Caki2 (cell line): ENCODE results near the gene LSM14B. TPM values are rescaled to one million over a fixed set of nuclear protein-coding genes. Genes with fewer than 3 reads are reported as not detected.

Experiments used
- DNase-seq: peaks from one replicate; pipeline ENCODE4 v3.0.0-alpha.2; 2015; ENCODE audit warnings: low read depth
- in situ Hi-C: cut with HindIII; loops from 2 replicates; pipeline ENCODE4 v1.10.0; 2016; ENCODE audit warnings: low sequenced_read_pairs, low pct_unique_long_range_greater_than_20kb, mixed read lengths
- total RNA-seq: library from RNA; depleted of rRNA; stranded (reverse); fragments of >200 nt; shearing (Covaris generic); gene quantifications from 2 replicates; pipeline ENCODE4 v1.2.3, GENCODE V29; 2014; ENCODE audit warnings: low replicate concordance

The LSM14B gene
- total RNA-seq, 1 experiment from 2014 or later = 57.4 TPM

DNA sequence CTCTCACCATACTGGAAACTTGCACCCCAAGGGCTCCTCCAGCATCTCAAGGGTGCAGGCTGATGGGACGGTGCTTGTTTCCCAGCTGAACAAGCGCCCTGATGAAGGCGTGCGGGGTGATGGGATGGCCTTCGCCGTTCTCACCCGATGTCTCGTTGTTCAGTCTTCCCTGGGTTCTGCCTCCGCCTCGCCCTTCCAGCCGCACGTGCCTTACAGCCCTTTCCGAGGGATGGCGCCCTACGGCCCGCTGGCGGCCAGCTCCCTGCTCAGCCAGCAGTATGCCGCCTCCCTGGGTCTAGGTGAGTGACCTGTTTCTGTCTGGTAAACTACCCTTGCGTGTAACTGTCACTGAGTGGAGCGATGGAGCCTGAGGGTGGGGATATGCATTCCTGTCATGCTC is 3.9 kb downstream of the LSM14B start:
- DNase-seq = no peak
- in situ Hi-C loops = no loop called here

DNA sequence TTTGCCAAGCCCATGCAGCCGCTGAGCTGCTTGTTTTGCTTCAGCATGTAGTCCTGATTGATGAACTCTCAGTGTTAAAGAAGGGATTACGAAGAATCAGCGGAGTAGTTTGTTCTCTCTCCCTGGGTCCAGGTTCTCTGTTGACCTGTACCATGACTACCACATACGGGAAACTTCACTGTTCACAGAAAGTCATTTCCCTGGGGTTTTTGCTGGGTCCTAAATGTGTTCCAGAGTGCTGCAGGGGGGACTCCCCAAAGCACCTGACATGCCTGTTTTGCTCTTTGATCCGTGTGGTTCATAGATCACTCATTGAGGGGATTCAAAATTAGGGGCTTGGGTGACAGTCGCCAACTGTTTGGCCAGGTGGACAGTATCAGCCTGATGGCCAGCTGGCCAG is 5.5 kb downstream of the LSM14B start:
- no peak for DNase-seq
- in situ Hi-C loops = no loop called here

DNA sequence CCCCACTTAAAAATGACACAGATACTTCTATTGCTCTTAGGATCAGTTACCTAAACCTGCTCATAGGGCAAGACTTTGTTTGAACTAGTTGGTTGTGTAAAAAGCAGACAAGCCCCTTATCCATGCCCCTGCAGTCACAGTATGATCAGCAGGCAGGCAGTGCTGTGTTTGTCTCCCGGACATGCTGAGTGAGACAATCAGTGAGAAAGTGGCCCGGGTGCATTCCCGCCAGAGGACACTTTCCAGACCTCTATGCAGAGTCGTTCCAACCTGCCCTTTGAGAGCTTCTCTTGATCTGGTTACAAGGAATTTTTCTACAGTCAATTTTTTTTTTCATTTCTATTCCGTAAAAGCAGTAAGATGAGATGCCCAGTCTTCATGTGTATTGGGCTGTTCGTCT is 6.2 kb downstream of the LSM14B start:
- DNase-seq = no peak
- in situ Hi-C loops = no loop called here

DNA sequence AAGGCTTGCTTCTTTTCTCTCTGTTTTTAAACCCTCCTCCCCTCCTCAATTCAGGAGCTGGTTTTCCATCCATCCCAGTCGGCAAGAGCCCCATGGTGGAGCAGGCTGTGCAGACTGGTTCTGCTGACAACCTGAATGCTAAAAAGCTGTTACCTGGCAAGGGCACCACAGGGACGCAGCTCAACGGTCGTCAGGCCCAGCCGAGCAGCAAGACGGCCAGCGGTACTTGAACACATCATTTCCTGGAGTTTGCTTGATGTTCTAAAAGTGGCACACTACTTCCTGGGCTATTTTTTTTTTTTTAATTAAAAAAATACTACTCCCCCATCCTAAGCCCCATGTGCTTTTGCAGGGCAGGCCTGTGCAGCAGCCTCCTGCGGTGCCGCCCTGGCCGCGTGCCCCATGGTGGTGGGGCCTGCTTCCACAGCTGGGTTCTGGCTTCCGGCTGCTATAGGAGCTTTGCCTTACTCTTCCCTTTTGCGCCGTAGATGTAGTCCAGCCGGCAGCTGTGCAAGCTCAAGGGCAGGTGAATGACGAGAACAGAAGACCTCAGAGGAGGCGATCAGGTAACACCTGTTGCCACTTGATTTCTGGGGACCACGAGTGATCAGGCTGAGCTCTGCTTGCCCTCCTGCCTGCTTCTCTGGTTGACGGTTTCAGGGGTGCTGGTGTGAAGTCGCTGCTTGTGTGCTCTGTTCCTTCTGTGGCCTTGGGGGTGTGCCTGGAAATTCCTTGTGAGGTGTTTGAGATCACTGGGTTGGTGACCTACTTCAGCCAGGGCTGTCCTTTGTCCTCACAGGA is 7.7 kb downstream of the LSM14B start:
- in situ Hi-C loops = no loop called here
- no peak for DNase-seq

DNA sequence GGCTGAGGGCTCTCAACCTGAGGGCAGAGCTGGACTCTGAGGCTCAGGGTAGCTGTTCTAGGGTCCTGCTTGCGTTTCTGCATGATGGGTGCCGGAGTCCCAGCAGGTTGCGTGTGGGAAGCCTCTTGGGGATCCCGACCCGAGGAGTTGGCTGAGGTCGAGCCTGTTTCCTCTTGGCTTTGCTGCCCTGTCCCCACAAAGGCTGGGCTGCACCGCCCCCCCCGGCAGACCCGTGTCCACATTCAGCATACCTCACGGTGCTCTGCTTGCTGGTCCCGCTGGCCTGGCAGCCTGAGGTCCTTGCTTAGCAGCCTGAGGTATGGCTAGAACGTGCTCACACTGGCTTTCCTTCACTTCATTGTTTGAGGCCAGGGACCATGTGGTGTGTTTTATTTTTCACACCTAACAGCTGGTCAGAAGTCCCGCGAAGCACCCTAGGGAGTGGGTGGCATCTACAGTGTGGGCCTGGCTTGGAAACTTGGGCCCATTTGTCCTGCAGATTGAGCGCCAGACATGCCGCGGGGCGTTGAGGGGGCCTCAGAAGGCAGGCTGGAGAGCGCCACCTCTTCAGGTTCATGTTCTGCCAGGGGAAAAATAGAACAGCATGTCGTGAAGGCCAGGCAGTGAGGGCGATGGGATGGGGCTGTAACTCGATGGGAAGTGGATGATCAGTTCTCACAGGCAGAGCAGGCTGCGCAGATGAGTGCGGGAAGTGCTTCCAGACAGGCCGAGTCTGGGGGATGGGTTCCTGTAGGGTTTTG is 9.5 kb downstream of the LSM14B start:
- in situ Hi-C loops = no loop called here
- DNase-seq = no peak

DNA sequence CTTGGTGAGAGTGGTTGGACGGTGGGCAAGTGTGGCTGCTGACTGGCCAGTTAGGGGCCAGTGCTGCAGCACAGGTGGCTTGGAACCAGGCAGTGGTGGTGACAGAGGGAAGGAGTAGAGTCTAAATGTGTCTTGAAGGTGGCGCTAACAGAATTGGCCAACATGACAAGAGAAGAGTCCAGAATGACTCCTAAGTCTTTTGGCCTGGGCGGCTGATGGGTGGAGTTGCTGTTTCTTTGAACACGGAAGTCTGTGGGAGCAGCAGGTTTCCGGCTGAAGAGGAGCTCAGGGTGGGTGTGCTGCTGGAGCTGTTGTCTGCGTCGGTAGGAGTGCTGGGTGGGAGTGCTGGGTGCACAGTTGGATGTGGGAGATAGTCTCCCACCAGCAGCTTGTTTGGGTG is 10.1 kb downstream of the LSM14B start:
- DNase-seq = no peak

DNA sequence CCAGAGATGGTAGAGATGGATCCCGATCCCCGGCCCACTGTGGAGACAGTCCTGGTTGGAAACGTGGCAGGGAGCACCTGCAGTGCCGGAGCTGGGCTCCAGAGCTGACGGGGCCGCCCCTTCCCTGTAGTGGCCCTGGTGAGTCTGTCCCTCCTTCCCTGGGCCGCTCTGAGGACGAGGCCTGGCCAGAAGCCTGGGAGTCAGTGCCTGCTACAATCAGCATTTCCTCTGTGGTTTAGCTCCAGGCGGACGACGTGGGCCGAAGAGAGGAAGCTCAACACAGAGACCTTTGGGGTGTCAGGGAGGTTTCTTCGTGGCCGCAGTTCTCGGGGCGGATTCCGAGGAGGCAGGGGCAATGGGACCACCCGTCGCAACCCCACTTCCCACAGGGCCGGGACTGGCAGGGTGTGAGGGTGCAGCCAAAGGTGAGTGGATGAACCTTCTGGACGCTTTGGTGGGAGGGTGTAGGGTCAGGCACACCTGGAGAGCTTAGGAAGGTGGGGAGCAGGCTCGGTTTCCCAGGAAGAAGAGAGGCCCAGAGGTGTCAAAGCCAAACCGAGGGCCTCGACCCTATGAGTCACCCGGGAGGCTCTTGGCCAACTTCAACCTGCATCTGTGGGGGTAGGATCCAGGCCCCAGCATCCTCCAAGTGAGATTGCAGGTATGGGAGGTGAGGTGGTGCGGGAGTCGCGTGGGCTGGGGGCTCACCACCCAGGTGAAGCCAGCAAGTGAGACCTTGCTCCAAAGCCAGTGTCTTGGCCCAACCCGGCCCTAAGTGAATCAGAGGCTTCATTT is 11.0 kb downstream of the LSM14B start:
- DNase-seq = no peak
- in situ Hi-C loops = no loop called here

More for the DNA sequence above, 10.1 kb downstream of the LSM14B start:
- in situ Hi-C loops = no loop called here

DNA sequence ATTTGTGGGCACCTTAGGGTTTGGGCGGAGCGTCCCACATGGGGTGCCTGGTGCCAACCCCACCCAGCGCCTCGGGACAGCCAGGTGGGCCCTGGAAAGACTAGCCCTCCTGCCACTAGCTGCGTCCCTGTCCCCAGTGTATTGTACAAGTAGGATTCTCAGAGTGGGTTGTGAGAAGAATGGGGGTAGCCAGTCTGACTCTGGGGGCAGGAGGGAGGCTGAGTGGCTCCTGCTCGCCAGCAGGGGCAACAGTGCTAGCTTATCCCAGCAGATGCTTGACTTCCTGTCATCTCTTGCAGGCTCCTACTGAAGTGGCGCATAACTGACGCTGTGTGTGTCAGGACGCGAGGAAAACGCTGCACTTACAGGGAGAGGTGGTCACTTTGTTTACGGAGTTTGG is 11.6 kb downstream of the LSM14B start:
- DNase-seq = no peak
- in situ Hi-C loops = no loop called here

DNA sequence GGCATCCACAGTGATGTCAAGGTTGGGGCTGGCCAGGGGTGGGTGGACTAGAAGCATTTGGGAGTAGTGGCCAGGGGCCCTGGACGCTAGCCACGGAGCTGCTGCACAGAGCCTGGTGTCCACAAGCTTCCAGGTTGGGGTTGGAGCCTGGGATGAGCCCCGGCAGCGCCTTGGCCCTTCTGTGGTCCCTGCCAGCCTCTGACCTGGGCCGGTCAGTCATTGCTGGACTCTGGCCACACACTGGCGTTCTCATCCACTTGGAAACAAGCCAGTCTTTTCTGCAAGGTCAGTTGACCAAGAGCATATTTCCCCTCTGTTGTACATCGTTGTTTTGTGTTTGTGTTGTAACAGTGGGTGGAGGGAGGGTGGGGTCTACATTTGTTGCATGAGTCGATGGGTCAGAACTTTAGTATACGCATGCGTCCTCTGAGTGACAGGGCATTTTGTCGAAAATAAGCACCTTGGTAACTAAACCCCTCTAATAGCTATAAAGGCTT is 12.5 kb downstream of the LSM14B start:
- no peak for DNase-seq
- in situ Hi-C loops = no loop called here

DNA sequence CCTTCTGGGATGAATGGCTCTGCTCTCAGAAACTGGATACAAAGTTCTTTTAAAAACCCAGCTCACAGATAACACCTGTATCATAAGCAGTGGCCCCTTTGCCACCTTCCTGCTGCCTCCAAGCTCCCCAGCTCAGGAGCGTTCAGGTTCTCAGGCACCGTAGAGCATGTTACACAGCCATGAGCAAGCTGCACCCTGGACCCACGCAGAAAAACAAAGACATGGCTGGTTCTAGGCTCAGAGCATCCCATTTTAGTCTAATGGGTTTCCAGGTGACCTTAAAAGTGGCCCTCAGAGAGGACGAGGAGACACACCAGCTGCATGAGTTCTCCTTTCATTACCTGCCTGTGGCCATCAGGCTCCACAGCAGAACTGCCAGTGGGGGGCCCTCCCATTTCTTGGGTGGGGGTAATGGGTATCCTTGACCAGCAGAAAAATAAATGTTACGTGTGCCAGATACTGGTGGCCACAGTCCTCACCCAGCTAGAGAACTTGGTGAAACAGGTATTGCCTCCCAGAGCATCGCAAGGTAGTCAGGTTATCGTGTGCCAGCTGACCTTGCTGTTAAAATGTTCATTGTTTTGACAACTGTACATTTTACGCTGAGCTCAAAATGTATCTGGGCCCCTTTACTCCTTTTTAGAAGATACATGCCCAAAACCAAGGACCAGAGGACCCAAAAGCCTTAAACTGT is 13.4 kb downstream of the LSM14B start:
- DNase-seq = no peak
- in situ Hi-C loops = no loop called here

DNA sequence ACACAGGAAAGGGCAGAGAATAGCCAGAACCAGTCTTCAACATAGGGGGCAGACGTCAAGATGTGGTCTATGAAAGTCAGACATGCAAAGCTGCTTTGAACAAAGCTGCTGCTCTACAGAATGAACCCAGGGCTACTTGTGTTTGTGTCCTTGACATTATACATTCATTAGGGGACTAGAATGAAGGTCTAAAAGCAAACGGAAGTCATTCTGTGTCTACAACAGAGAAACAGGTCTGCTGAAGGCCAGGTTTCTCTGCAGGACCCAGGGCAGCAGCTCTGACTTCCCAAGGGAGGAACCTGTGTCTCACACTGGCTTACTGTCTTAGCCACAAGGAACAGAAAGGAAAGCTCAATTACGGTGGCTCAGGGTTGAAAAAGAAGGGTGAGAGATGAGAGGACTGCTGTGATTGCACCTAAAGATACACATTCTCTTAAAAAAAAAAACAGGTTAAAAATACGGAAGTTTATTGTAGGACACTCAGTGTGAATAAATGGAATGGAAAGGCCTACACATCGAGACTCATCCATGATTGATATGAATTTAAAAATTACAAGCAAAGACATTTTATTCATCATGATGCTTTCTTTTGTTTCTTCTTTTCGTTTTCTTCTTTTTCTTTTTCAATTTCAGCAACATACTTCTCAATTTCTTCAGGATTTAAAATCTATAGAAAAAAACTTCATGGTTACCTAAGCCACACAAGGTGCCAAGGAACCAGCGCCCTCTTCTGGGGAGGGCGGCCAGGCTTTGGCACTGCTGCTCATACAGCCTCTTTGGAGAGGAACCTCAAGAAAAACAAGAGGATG is 14.2 kb downstream of the LSM14B start:
- in situ Hi-C loops = no loop called here
- DNase-seq = peak; percentile 69

DNA sequence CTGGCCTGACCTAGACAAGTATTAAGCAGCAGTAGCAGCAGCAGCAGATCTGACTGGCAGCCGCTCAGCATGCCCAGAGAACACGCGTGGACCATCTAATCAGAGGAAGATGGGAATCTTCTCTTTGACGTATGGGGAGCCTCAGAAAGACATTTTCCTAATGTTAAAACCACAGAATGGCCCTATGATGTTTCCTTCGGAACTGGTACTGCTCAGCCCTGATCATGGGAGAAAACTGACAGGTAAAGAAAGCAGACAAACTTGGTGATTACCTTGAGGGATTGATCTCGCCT is 14.8 kb downstream of the LSM14B start:
- in situ Hi-C loops = no loop called here
- no peak for DNase-seq

DNA sequence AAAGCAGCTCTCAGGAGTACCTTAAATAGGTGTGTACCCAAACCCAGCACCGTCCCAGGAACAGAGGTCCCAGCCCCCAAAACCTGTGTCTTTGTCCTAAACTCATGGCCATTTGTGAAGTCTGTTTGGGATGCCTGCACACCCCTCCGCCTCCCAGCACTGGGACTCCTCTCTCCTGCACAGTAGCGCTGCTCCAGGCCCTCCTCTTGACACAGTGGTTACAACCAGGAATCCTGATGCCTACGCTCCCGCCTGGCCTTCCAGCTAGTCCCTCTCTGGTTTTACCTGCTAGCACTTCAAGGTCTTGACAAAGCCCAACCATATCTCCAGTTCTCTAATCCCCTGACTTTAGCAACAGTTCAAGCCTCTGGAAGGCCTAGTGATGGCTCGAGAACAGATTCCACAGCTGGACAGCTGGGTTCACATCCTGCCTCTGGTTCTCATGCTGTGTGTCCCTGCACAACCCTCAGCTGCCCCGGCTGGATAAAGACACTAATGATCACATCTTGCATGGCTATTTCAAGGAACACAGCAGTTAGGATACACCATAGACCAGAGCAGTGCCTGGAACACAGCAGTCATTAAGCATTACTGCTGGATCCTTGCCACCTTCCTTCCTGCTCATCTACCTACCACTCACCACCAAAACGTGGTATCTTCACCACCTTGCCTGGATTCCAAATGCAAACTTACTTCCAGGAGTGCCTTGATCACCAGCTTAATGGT is 15.4 kb downstream of the LSM14B start:
- in situ Hi-C loops = no loop called here
- no peak for DNase-seq

DNA sequence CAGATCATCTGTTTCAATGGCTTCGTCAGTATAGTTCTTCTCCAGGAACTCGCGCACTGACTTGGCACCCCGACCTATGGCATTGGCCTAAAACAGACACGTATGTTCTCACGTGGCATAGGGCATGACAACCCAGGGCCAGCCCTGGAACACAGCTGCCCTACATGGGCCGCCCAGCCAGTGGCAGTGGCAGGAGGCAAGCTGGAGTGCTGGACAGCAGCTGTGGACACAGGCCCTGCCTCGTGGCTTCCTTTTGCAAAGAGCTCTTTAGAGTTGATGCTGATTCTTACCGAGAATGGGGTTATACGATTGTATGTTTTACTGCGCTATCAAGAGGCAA is 15.9 kb downstream of the LSM14B start:
- in situ Hi-C loops = no loop called here
- DNase-seq = no peak

DNA sequence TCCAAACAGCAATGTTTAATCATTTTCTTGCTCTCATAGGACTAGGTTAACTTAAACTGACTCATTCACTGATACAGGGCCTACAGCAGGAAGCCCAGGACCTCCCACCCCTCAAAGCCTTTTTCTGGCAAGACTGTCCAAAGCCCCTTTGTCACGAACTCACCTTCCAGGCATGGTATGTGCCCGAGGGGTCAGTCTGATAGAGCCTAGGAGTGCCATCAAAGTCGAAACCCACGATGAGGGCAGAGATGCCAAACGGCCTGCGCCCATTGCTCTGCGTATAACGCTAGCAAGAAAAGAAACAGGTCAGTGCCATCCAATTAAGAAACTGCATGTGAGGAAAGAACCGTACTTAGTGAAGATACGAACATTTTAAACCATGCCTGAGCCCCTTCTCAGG is 16.6 kb downstream of the LSM14B start:
- no peak for DNase-seq
- in situ Hi-C loops = no loop called here

DNA sequence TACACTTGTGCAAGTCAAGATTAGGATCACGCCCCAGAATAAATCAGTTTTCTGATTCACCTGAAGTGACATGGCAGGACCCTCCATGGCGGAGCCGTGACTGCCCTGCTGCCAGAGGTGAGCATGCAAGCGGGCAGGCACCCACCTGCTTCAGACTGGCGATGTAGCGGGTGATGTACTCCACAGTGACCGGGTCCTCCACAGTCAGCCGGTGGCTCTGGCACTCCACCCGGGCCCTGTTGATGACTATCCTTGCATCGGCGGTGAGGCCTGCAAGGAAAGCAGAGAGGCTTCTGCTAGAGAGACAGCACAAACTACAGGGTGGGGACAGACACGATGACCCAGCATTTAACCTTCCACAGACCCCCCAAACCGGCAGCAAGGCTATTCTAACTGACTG is 17.4 kb downstream of the LSM14B start:
- in situ Hi-C loops = no loop called here
- DNase-seq = no peak

DNA sequence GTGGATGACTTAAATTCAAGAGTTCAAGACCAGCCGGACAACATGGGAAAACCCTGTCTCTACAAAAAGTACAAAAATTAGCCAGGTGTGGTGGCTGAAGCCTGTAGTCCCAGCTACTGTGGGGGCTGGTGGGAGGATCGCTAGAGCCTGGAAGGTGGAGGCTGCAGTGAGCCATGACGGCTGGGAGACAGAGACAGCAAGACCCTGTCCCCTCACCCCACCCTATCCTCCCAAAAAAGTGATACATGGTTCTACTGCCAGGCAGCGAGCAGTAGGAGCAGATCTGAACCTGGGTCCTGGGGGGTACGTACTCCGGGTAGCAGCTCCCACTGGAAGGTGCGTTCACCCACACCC is 18.7 kb downstream of the LSM14B start:
- no peak for DNase-seq
- in situ Hi-C loops = no loop called here
